SU-DHL-6 (cell line): Measurements from ENCODE around the gene VWC2L.

Experiments
- CTCF ChIP-seq: fragments of 200-600 bp; sonication (generic); IDR thresholded peaks from one replicate; pipeline ENCODE4 v1.5.1; 2017; ENCODE audit warnings: antibody characterized with exemption, mild to moderate bottlenecking, low read length, moderate library complexity; ENCODE audit not compliant: insufficient read depth, poor library complexity, severe bottlenecking
- EZH2phosphoT487 ChIP-seq: fragments of 200-600 bp; sonication (generic), shearing (Covaris generic); conservative IDR thresholded peaks from 2 replicates; pipeline ENCODE4 v1.6.1; 2018; ENCODE audit warnings: mild to moderate bottlenecking, antibody characterized with exemption, low read length, moderate library complexity, mixed read lengths

- no peak for TF ChIP-seq CTCF
- TF ChIP-seq EZH2phosphoT487 = no peak
Measured at GRCh38 chr2:214484701-214485100, 73.8 kb downstream of the VWC2L start.
